ENCODE measurements around the gene DPY19L3.
"Not testable (repeated sequence)": the region's sequence is repeated elsewhere in the genome, so short reads cannot be mapped to it uniquely, and the experiment has no call there.

The DPY19L3 gene

DNA sequence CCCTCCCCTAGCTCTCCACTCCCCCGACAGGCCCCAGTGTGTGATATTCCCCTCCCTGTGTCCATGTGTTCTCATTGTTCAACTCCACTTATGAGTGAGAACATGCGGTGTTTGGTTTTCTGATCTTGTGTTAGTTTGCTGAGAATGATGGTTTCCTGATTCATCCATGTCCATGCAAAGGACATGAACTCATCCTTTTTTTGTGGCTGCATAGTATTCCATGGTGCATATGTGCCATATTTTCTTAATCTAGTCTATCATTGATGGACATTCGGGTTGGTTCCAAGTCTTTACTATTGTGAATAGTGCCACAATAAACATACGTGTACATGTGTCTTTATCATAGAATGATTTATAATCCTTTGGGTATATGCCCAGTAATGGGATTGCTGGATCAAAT, 106.9 kb downstream of the DPY19L3 start:
- DNase-seq (ENCODE audit: low read depth), result not testable (repeated sequence)

DNA sequence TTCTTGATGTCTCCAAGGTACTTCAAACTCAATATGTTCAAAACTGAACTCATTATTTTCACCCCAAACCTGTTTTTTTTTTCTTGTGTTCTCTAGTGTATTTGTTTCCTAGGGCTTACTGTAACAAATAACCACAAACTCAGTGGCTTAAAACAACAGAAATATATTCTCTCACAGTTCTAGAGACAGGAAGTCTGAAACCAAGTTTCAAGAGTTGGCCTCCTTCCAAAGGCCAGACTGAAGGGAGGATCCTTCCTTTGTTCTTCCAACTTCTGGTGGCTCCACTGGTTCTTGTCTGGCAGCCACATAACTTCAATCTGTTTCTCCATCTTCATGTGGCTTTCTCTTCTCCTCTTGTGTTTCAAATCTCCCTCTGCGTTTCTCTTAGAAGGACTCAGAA, 113.5 kb downstream of the DPY19L3 start:
- DNase-seq (ENCODE audit: low read depth), result no peak

DNA sequence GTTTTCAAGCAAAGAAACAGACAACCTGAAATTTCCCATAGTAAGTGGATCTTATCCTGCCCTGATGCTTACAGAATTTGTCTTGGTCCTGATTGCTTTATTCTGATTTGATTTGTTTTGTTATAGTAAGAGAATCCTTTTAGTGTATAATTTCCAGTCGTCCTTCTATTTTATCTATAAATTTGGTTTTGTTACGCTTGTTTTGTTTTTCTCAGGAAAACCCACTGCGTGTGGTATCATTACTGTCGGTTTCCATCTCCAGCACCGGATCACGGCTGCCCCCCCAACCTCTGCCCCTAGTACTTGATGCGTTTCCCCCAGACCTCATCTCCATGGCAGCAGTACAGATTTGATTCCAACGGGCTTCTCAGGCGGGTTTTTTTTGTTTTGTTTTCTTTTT, 117.4 kb downstream of the DPY19L3 start:
- DNase-seq (ENCODE audit: low read depth), result no peak

DNA sequence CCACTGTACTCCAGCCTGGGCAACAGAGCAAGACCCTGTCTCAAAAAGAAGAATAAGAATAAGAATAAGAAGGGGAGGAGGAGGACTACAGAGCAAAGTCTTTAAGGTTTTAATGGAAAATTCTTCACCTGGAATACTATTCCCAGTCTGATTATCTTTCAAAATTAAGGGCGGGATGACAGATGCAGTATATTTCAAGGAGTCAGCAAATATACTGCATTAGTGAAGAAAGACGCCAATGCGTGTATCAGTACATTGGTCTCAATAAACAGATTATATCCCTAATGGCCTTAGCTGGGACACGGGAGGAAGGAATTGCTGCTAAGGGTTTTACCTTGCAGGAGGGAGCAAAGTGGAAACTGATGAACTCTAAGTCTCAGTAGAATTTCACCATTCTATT, 121.3 kb downstream of the DPY19L3 start:
- DNase-seq (ENCODE audit: low read depth), result no peak

DNA sequence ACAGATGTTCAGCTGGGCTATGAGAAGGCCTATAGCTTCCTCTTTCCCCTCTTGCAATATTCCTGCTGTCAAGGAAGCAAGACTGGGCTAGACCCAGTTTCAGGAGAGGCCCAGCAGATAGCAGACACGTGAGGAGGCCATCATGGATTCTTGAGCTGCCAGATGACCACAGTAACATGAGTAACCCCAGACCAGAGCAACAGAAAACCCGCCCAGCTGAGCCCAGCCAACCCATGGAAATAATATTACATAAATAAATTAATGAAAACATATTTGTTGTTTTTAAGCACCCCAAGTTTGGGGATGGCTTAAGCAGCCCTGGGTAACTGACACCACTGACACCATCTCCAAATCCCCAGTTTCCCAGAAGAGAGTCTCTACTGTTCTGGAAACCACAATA, 125.2 kb downstream of the DPY19L3 start:
- no peak for DNase-seq (ENCODE audit: low read depth)

DNA sequence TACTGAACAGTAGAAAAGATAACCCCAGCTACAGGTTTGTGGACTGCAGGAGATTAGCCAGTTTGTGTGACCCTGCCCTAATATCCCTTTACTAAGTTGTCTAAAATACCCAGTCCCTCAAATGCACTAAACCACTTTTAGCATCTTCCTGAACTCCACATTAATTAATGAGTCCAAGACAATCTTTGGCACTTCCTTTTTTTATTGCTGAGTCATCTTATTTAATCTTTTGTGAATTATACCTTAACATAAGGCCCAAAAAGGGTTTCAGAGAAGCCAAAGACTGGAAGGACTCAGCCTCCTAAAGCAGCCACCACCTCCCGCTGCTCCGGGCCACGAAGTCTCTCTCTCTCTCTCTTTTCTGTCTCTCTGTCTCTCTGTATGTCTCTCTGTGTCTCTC, 126.7 kb downstream of the DPY19L3 start:
- no peak for DNase-seq (ENCODE audit: low read depth)
